ENCODE data around the gene FOXF1. TPM values are rescaled to one million over a fixed set of nuclear protein-coding genes. Genes with fewer than 3 reads are reported as not detected.

The FOXF1 gene
- total RNA-seq, 1 donor from 2014 or later = 46.4 TPM

- peak overlapping the region; percentile 60 for H3K27ac ChIP-seq
- no peak for TF ChIP-seq CTCF (IDR thresholded peaks at IDR 0.05)
- no peaks in the 10 kb centered on the region for H3K9me3 ChIP-seq
- ATAC-seq (no peak), DNase-seq (no peak)
- H3K4me1 ChIP-seq = no peaks in the 10 kb centered on the region
- H3K36me3 ChIP-seq = no peaks in the 10 kb centered on the region
- H3K4me3 ChIP-seq = peak overlapping the region; percentile 62
- peaks cover 93% of the 10 kb centered on the region for H3K27me3 ChIP-seq
- intact Hi-C loops (cut with DNase I) = no loop called here
Measured at GRCh38 chr16:86502856-86503748, 7.2 kb upstream of the FOXF1 start.

DNA sequence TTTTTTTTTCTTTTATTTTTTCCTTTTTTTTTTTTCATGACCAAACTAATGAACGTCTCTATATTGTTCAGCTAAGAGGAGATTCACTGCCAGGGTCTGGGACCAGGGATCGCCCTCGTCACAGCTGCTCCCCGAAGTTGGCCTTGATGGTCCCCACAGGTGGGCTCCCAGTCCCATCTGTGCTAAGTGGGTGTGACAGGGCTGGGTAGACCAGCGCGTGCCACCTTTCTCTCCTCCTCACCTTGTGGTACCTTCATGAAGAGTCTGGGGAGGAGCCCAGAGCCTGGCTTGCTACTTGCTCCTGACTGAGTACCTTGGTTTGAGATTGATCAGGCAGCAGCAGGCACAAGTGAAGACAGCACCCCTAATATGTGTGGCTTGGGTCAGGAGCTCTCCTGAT, 6.5 kb upstream of the FOXF1 start:
- no peaks in the 10 kb centered on the region for H3K36me3 ChIP-seq
- intact Hi-C loops (cut with DNase I) = no loop called here
- peak overlapping the region; percentile 68 for H3K27ac ChIP-seq
- no peak for TF ChIP-seq CTCF (IDR thresholded peaks at IDR 0.05)
- ATAC-seq (no peak), DNase-seq (no peak)
- H3K4me1 ChIP-seq = peaks cover 7% of the 10 kb centered on the region
- peak overlapping the region; percentile 62 for H3K4me3 ChIP-seq
- no peaks in the 10 kb centered on the region for H3K9me3 ChIP-seq
- H3K27me3 ChIP-seq = peaks cover 93% of the 10 kb centered on the region

- no peaks in the 10 kb centered on the region for H3K9me3 ChIP-seq
- no peak for DNase-seq
- H3K4me1 ChIP-seq = peaks cover 9% of the 10 kb centered on the region
- peak overlapping the region; percentile 62 for H3K4me3 ChIP-seq
- H3K36me3 ChIP-seq = no peaks in the 10 kb centered on the region
- peaks cover 89% of the 10 kb centered on the region for H3K27me3 ChIP-seq
- peak overlapping the region; percentile 68 for H3K27ac ChIP-seq
- intact Hi-C loops (cut with DNase I) = no loop called here
- TF ChIP-seq CTCF (IDR thresholded peaks at IDR 0.05) = no peak
- no peak for ATAC-seq
Measured at GRCh38 chr16:86504315-86505184, 5.8 kb upstream of the FOXF1 start.

GRCh38 chr16:86505185-86505898, 5.0 kb upstream of the FOXF1 start:
- peak overlapping the region; percentile 62 for H3K4me3 ChIP-seq
- intact Hi-C loops (cut with DNase I) = no loop called here
- H3K27me3 ChIP-seq = peaks cover 87% of the 10 kb centered on the region
- peak overlapping the region; percentile 86 for H3K27ac ChIP-seq
- no peak for TF ChIP-seq CTCF (IDR thresholded peaks at IDR 0.05)
- H3K4me1 ChIP-seq = peaks cover 14% of the 10 kb centered on the region
- H3K36me3 ChIP-seq = no peaks in the 10 kb centered on the region
- no peak for ATAC-seq
- no peaks in the 10 kb centered on the region for H3K9me3 ChIP-seq
- DNase-seq = no peak

All from upper lobe of right lung (tissue), 1 donor.